ENCODE results near the gene TBK1. TPM values are rescaled to one million over a fixed set of nuclear protein-coding genes. Genes with fewer than 3 reads are reported as not detected.

TBK1 gene
- polyA plus RNA-seq, 2 of the 4 experiments (the other 2 are of a cell fraction) = 29.3 to 52.5 TPM

DNA sequence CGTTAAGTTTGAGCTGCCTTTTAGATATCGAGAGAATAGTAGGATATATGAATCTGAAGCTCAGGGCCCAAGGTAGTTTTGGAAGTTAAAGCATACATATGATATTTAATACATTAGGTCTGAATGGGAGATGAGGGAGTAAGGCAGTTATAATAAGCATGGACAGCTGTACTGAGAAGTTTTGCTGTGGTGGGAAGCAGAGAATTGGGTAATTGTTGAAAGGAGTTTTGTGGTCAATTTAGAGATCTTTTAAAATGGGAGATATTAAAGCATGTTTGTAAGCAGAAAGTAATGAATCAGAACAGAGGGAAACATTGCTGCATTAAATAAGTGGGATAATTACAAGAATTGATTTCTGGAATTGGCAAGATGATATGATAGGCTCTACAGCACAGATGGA, 21.3 kb downstream of the TBK1 start:
- ATAC-seq (no peak), DNase-seq (ENCODE audit: low read depth in 1 of 2, low spot score in 1 of 2) (no peak), FAIRE-seq (no peak)
- no peak for TF ChIP-seq KDM5A (IDR thresholded peaks at IDR 0.05)
- TF ChIP-seq, protein P1, sequence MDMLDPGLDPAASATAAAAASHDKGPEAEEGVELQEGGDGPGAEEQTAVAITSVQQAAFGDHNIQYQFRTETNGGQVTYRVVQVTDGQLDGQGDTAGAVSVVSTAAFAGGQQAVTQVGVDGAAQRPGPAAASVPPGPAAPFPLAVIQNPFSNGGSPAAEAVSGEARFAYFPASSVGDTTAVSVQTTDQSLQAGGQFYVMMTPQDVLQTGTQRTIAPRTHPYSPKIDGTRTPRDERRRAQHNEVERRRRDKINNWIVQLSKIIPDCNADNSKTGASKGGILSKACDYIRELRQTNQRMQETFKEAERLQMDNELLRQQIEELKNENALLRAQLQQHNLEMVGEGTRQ (IDR thresholded peaks at IDR 0.05) = no peak
- TF ChIP-seq TFCP2L1 (CRISPR knock-in tag; IDR thresholded peaks at IDR 0.05) = no peak
- TF ChIP-seq, protein P2, sequence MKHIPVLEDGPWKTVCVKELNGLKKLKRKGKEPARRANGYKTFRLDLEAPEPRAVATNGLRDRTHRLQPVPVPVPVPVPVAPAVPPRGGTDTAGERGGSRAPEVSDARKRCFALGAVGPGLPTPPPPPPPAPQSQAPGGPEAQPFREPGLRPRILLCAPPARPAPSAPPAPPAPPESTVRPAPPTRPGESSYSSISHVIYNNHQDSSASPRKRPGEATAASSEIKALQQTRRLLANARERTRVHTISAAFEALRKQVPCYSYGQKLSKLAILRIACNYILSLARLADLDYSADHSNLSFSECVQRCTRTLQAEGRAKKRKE (CRISPR knock-in tag; IDR thresholded peaks at IDR 0.05; ENCODE audit: low read depth) = no peak
- TF ChIP-seq RNF2 (IDR thresholded peaks at IDR 0.05; ENCODE audit: borderline replicate concordance, low read depth) = no peak
- TF ChIP-seq HOXA7 (CRISPR knock-in tag; IDR thresholded peaks at IDR 0.05) = no peak
- TF ChIP-seq ZSCAN20 (CRISPR knock-in tag; IDR thresholded peaks at IDR 0.05) = no peak
- TF ChIP-seq FOXS1 (CRISPR knock-in tag; IDR thresholded peaks at IDR 0.05) = no peak
- TF ChIP-seq, protein P3, sequence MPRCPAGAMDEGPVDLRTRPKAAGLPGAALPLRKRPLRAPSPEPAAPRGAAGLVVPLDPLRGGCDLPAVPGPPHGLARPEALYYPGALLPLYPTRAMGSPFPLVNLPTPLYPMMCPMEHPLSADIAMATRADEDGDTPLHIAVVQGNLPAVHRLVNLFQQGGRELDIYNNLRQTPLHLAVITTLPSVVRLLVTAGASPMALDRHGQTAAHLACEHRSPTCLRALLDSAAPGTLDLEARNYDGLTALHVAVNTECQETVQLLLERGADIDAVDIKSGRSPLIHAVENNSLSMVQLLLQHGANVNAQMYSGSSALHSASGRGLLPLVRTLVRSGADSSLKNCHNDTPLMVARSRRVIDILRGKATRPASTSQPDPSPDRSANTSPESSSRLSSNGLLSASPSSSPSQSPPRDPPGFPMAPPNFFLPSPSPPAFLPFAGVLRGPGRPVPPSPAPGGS (IDR thresholded peaks at IDR 0.05) = no peak
- no peak for TF ChIP-seq BHLHE40 (IDR thresholded peaks at IDR 0.05; ENCODE audit: low read depth, low read length)
- TF ChIP-seq, protein P4, sequence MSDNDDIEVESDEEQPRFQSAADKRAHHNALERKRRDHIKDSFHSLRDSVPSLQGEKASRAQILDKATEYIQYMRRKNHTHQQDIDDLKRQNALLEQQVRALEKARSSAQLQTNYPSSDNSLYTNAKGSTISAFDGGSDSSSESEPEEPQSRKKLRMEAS (IDR thresholded peaks at IDR 0.05) = no peak
- TF ChIP-seq HOXB5 (CRISPR knock-in tag; IDR thresholded peaks at IDR 0.05) = no peak
- no peak for TF ChIP-seq MAZ (IDR thresholded peaks at IDR 0.05; ENCODE audit: borderline replicate concordance, low read depth, low read length)
- no peak for TF ChIP-seq NPAS2 (CRISPR knock-in tag; IDR thresholded peaks at IDR 0.05; ENCODE audit: borderline replicate concordance)
- H3K4me3 ChIP-seq = no peak overlapping the region
- H3K4me1 ChIP-seq = no peaks in the 10 kb centered on the region
- 94% methylated on average over 2 of the region's 2 CpGs for WGBS (ENCODE audit: missing lambda C conversion rate)
- POLR2A ChIA-PET = no interaction called here
- CTCF ChIA-PET = interaction anchor here (0.6 to 2.7 kb wide), 2 partner anchors 10 to 52 kb away, joined by 3 to 6 read pairs; no protein-coding TSS in a partner anchor
- H3K9me3 ChIP-seq = peaks cover 10% of the 10 kb centered on the region; the same call in 2 of the 3 replicates
- H3K27ac ChIP-seq = no peak overlapping the region
- no peak overlapping the region for H3K4me2 ChIP-seq

DNA sequence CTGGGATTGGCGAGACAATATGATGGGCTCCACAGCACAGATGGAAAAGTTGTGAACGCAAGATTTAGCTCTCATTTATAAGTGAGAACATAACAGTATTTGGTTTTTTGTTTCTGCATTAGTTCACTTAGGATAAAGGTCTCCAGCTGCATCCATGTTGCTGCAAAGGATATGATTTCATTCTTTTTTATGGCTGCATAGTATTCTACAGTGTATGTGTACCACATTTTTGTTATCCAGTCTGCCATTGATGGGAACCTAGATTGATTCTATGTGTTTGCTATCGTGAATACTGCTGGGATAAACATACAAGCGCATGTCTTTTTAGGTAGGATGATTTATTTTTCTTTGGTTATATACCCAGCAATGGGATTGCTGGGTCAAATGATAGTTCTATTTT, 23.6 kb downstream of the TBK1 start:
- no peak for FAIRE-seq
- CTCF ChIA-PET = no interaction called here

DNA sequence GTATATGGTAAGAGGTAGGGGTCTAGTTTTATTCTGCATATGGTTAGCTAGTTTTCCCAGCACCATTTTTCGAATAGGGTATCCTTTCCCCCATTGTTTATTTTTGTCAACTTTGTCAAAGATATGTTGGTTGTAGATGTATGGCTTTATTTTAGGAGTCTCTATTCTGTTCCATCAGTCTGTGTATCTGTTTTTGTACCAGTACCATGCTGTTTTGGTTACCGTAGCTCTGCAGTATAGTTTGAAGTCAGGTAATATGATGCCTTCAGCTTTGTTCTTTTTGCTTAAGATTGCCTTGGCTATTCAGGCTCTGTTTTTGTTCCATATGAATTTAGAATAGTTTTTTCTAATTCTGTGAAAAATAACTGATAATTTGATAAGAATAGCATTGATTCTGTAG, 24.9 kb downstream of the TBK1 start:
- TF ChIP-seq CBX8 (IDR thresholded peaks at IDR 0.05) (no peak), FOSB (CRISPR knock-in tag; IDR thresholded peaks at IDR 0.05) (no peak), HDAC2 (IDR thresholded peaks at IDR 0.05) (peak; percentile 47; the same call in 1 of the 2 replicates), KDM1A (IDR thresholded peaks at IDR 0.05; ENCODE audit: low read depth) (0 out of 2 replicates have a peak, but pooled peaks have one; percentile 66), HOXB5 (CRISPR knock-in tag; IDR thresholded peaks at IDR 0.05) (no peak), HEYL (CRISPR knock-in tag; IDR thresholded peaks at IDR 0.05) (no peak)
- TF ChIP-seq, protein P1 (IDR thresholded peaks at IDR 0.05) = no peak
- TF ChIP-seq, protein P5, sequence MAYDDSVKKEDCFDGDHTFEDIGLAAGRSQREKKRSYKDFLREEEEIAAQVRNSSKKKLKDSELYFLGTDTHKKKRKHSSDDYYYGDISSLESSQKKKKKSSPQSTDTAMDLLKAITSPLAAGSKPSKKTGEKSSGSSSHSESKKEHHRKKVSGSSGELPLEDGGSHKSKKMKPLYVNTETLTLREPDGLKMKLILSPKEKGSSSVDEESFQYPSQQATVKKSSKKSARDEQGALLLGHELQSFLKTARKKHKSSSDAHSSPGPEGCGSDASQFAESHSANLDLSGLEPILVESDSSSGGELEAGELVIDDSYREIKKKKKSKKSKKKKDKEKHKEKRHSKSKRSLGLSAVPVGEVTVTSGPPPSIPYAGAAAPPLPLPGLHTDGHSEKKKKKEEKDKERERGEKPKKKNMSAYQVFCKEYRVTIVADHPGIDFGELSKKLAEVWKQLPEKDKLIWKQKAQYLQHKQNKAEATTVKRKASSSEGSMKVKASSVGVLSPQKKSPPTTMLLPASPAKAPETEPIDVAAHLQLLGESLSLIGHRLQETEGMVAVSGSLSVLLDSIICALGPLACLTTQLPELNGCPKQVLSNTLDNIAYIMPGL (CRISPR knock-in tag; IDR thresholded peaks at IDR 0.05; ENCODE audit: borderline replicate concordance) = no peak
- H3K4me1 ChIP-seq = 0 out of 3 replicates have a peak, but pooled peaks cover 3% of the 10 kb centered on the region
- ChIA-PET CTCF (no interaction called here), POLR2A (no interaction called here)
- no peak for FAIRE-seq
- ATAC-seq = no peak
- H3K4me3 ChIP-seq = no peak overlapping the region
- 96% methylated on average over 2 of the region's 2 CpGs for WGBS (ENCODE audit: missing lambda C conversion rate)
- no peak overlapping the region for H3K4me2 ChIP-seq
- no peak for DNase-seq (ENCODE audit: low read depth in 1 of 2, low spot score in 1 of 2)
- H3K9me3 ChIP-seq = peaks cover 10% of the 10 kb centered on the region; the same call in 2 of the 3 replicates
- H3K27ac ChIP-seq = no peak overlapping the region

More for the DNA sequence above, 23.6 kb downstream of the TBK1 start:
- WGBS (ENCODE audit: missing lambda C conversion rate) = 92% methylated on average over 4 of the region's 4 CpGs
- DNase-seq (ENCODE audit: low read depth in 1 of 2, low spot score in 1 of 2) (no peak), ATAC-seq (no peak)
- TF ChIP-seq MYC (IDR thresholded peaks at IDR 0.05; ENCODE audit: borderline replicate concordance, low read length) (no peak), SMC3 (IDR thresholded peaks at IDR 0.05) (no peak), TP53 (CRISPR knock-in tag; IDR thresholded peaks at IDR 0.05) (no peak), KDM1A (IDR thresholded peaks at IDR 0.05; ENCODE audit: low read depth) (0 out of 2 replicates have a peak, but pooled peaks have one; percentile 61)
- no peak overlapping the region for H3K27ac ChIP-seq
- H3K4me2 ChIP-seq = no peak overlapping the region
- H3K9me3 ChIP-seq = peaks cover 10% of the 10 kb centered on the region; the same call in 2 of the 3 replicates
- POLR2A ChIA-PET = no interaction called here
- H3K4me3 ChIP-seq = no peak overlapping the region
- 0 out of 3 replicates have a peak, but pooled peaks cover 3% of the 10 kb centered on the region for H3K4me1 ChIP-seq
